GM12878 (cell line): ENCODE results near the gene DYNC1I1. TPM values are rescaled to one million over a fixed set of nuclear protein-coding genes. Genes with fewer than 3 reads are reported as not detected.

Experiments used
- ATAC-seq: fragments of 200-7000 bp; cut with Tn5 transposase; 3 replicates; pipeline ENCODE4 v1.9.1; 2020; ENCODE audit warnings: mild to moderate bottlenecking, moderate library complexity
- BruUV-seq: library from RNA; stranded (reverse); fragments of 400-500 nt; replicated peaks from 2 replicates; lab custom pipeline; 2021; lab: Mats Ljungman, UMichigan
- CTCF ChIA-PET: fragments of 300-600 bp; sonication (Branson Sonifier 250); formaldehyde crosslinking; extraction: SDS; loops from one replicate; lab custom pipeline; 2021; ENCODE audit warnings: inconsistent platforms; lab: Yijun Ruan, JAX
- POLR2A ChIA-PET: fragments of 350-600 bp; formaldehyde crosslinking; extraction: SDS; loops from one replicate; lab custom pipeline; 2021; ENCODE audit warnings: inconsistent platforms; lab: Charles Lee
- RAD21 ChIA-PET: fragments of 300-600 bp; sonication (Branson Sonifier 250); formaldehyde crosslinking; loops from one replicate; lab custom pipeline; 2023; ENCODE audit warnings: antibody characterized with exemption; ENCODE audit not compliant: unreplicated experiment; lab: Charles Lee
- SMC1A ChIA-PET: fragments of 300-600 bp; sonication (Branson Sonifier 250); formaldehyde crosslinking; loops from one replicate; lab custom pipeline; 2023; ENCODE audit not compliant: unreplicated experiment, uncharacterized antibody; lab: Charles Lee
- DNase-seq: peaks from one replicate; pipeline ENCODE4 v3.0.0-alpha.2; 2011; ENCODE audit warnings: low read depth, low spot score
- FAIRE-seq: peaks from 3 replicates; lab custom pipeline; 2011; peaks lifted over from hg19 to GRCh38; lab: Jason Lieb, UNC
- H2AFZ ChIP-seq: 2 replicates; pipeline ENCODE4 v1.6.0; 2011; ENCODE audit warnings: low read depth, low read length, control low read depth; ENCODE audit not compliant: control insufficient read depth
- H3K27ac ChIP-seq: 2 replicates; pipeline ENCODE4 v1.5.1; 2011; ENCODE audit warnings: control low read depth; ENCODE audit not compliant: control insufficient read depth, insufficient read depth
- H3K27me3 ChIP-seq, 2 experiments: replicated peaks in 1 of 2; 2 replicates each; pipeline versions ENCODE4 v1.6.0 to v1.6.1; 2011; ENCODE audit warnings: low read length in 1 of 2; ENCODE audit not compliant: control insufficient read depth in 2 of 2, insufficient read depth in 2 of 2
- H3K36me3 ChIP-seq, 2 experiments: 2 replicates each; pipeline ENCODE4 v1.5.1; 2011; ENCODE audit warnings: low read length in 1 of 2; ENCODE audit not compliant: control insufficient read depth in 2 of 2, insufficient read depth in 2 of 2
- H3K4me1 ChIP-seq: 2 replicates; pipeline ENCODE4 v1.6.1; 2011; ENCODE audit warnings: mild to moderate bottlenecking, low read length, moderate library complexity, mixed read lengths; ENCODE audit not compliant: control insufficient read depth, insufficient read depth
- H3K4me2 ChIP-seq: 2 replicates; pipeline ENCODE4 v1.6.0; 2011; ENCODE audit warnings: control low read depth; ENCODE audit not compliant: control insufficient read depth, insufficient read depth
- H3K4me3 ChIP-seq: fragments of 200-600 bp; sonication (generic); 2 replicates; pipeline ENCODE4 v1.5.1; 2016
- H3K79me2 ChIP-seq: 2 replicates; pipeline ENCODE4 v1.6.0; 2011; ENCODE audit warnings: low read length; ENCODE audit not compliant: control insufficient read depth, insufficient read depth
- H3K9ac ChIP-seq: 2 replicates; pipeline ENCODE4 v1.8.0; 2011; ENCODE audit warnings: low read length, control low read depth, mixed read lengths; ENCODE audit not compliant: control insufficient read depth, insufficient read depth
- H3K9me3 ChIP-seq: replicated peaks from 3 replicates; pipeline ENCODE4 v1.5.1; 2011; ENCODE audit warnings: mild to moderate bottlenecking, low read length; ENCODE audit not compliant: control insufficient read depth, insufficient read depth
- H4K20me1 ChIP-seq: 2 replicates; pipeline ENCODE4 v1.6.0; 2011; ENCODE audit not compliant: control insufficient read depth, insufficient read depth
- BCL11A ChIP-seq: IDR thresholded peaks from 2 replicates; pipeline ENCODE4 v1.6.1; 2011; ENCODE audit warnings: low read depth, low read length
- BRCA1 ChIP-seq: IDR thresholded peaks from 2 replicates; pipeline ENCODE4 v1.6.1; 2011; ENCODE audit warnings: low read depth, low read length, improper control_type of control experiment
- CHD4 ChIP-seq: fragments of 200-600 bp; sonication (generic); IDR thresholded peaks from 2 replicates; pipeline ENCODE4 v1.6.1; 2016; ENCODE audit warnings: mild to moderate bottlenecking
- ETV6 ChIP-seq, 2 experiments: fragments of 450-650 bp in 1 of 2; IDR thresholded peaks in 1 of 2; conservative IDR thresholded peaks in 1 of 2; 2 replicates each; pipeline ENCODE4 v1.6.1; 2014; ENCODE audit warnings: antibody characterized with exemption in 1 of 2, borderline replicate concordance in 1 of 2, low read depth in 1 of 2, mild to moderate bottlenecking in 1 of 2, moderate library complexity in 1 of 2
- HDAC2 ChIP-seq: fragments of 200-600 bp; sonication (generic); IDR thresholded peaks from 2 replicates; pipeline ENCODE4 v1.6.1; 2017
- HDAC6 ChIP-seq: fragments of 200-600 bp; sonication (generic); IDR thresholded peaks from one replicate; pipeline ENCODE4 v1.8.0; 2017; ENCODE audit warnings: antibody characterized with exemption; ENCODE audit not compliant: unreplicated experiment
- KDM1A ChIP-seq: fragments of 200-600 bp; sonication (generic); IDR thresholded peaks from 2 replicates; pipeline ENCODE4 v1.6.1; 2016; ENCODE audit warnings: borderline replicate concordance
- LARP7 ChIP-seq: fragments of 450-650 bp; IDR thresholded peaks from 2 replicates; pipeline ENCODE4 v1.6.1; 2017; ENCODE audit warnings: mild to moderate bottlenecking
- NFIC ChIP-seq: IDR thresholded peaks from 2 replicates; pipeline ENCODE4 v1.6.1; 2012; ENCODE audit warnings: low read depth, mild to moderate bottlenecking, inconsistent platforms, low read length, moderate library complexity
- NR2C2 ChIP-seq: IDR thresholded peaks from 2 replicates; pipeline ENCODE4 v1.6.1; 2011; ENCODE audit warnings: borderline replicate concordance, low read depth; ENCODE audit not compliant: control insufficient read depth, insufficient read length
- RAD21 ChIP-seq: IDR thresholded peaks from 2 replicates; pipeline ENCODE4 v1.6.1; 2011; ENCODE audit warnings: mild to moderate bottlenecking, low read depth, low read length, moderate library complexity; ENCODE audit not compliant: insufficient read depth
- SIN3A ChIP-seq: IDR thresholded peaks from 2 replicates; pipeline ENCODE4 v1.6.1; 2012; ENCODE audit warnings: low read depth, low read length, improper control_type of control experiment
- ZZZ3 ChIP-seq: IDR thresholded peaks from 2 replicates; pipeline ENCODE4 v1.6.1; 2011; ENCODE audit warnings: low read depth; ENCODE audit not compliant: control insufficient read depth, insufficient read length
- WGBS: methylation state at CpG from one replicate; pipeline ENCODE4 v1.1.6; 2016; ENCODE audit warnings: low lambda C conversion rate; ENCODE audit not compliant: insufficient replicate concordance, insufficient coverage; ENCODE audit errors: missing lambda C conversion rate; 5-methylcytosine and 5-hydroxymethylcytosine counted together
- in situ Hi-C: fragments of 300-500 bp; cut with MboI; formaldehyde crosslinking; loops from 9 replicates; pipeline ENCODE4 v1.14.3; 2018; ENCODE audit warnings: mixed read lengths
- intact Hi-C: fragments of 100-400 bp; cut with micrococcal nuclease; formaldehyde crosslinking; loops from one replicate; pipeline ENCODE4 v1.14.2; 2022; ENCODE audit not compliant: unreplicated experiment
- polyA plus RNA-seq, 11 experiments: library from polyadenylated mRNA; depleted of rRNA in 4 of 11; unstranded in 6 of 11; stranded (reverse) in 5 of 11; fragments of >200 nt; fragmentation: Nextera tagmentation in 4 of 11; fragmentation: Illumina TruSeq in 1 of 11; extraction: Ambion mirVana in 4 of 11; extraction: Trizol in 1 of 11; gene quantifications; 1 replicate in 1 of 11; 2 replicates in 10 of 11; pipeline versions ENCODE4 v1.2.1 to v1.2.3, GENCODE V29; 2011 to 2016; ENCODE audit warnings: inconsistent platforms in 2 of 11, missing spikeins in 2 of 11, low read depth in 1 of 11
- total RNA-seq, 4 experiments: library from RNA; depleted of rRNA in 3 of 4; stranded (reverse); fragments of >200 nt in 3 of 4; fragmentation: Illumina TruSeq in 1 of 4; extraction: Trizol in 1 of 4; gene quantifications; 2 replicates each; pipeline versions ENCODE4 v1.2.1 to v1.2.3, GENCODE V29; 2013 to 2021
- TF ChIP-seq, protein P1 (sequence below): fragments of 450-650 bp; IDR thresholded peaks from 2 replicates; pipeline ENCODE4 v1.6.1; 2014; ENCODE audit warnings: mild to moderate bottlenecking
- TF ChIP-seq, protein P2 (sequence below), 3 experiments: IDR thresholded peaks in 2 of 3; conservative IDR thresholded peaks in 1 of 3; 2 replicates each; pipeline ENCODE4 v1.5.1; 2011; ENCODE audit warnings: low read depth in 3 of 3, low read length in 3 of 3, mild to moderate bottlenecking in 3 of 3, control low read depth in 2 of 3, moderate library complexity in 2 of 3, inconsistent platforms in 1 of 3, mixed read lengths in 1 of 3; ENCODE audit not compliant: control insufficient read depth in 2 of 3, insufficient read depth in 1 of 3; ENCODE audit errors: extremely low read depth in 1 of 3
- TF ChIP-seq, protein P3 (sequence below): IDR thresholded peaks from 2 replicates; pipeline ENCODE4 v1.6.1; 2011; ENCODE audit warnings: low read depth, low read length, improper control_type of control experiment, borderline replicate concordance

DYNC1I1 gene
- total and polyA plus RNA-seq, 10 of the 15 experiments (the other 5 are each of a cell fraction or from before 2014, with no cell fraction given) = 0.05 to 0.91 (median 0.14) TPM; not detected in 3

GRCh38 chr7:96034940-96035727 is 262.8 kb downstream of the DYNC1I1 start:
- Histone ChIP-seq H3K9ac (no peak overlapping the region), H3K27ac (no peak overlapping the region), H3K79me2 (no peaks in the 10 kb centered on the region), H2AFZ (no peak overlapping the region), H3K9me3 (no peaks in the 10 kb centered on the region), H4K20me1 (no peaks in the 10 kb centered on the region), H3K4me1 (no peaks in the 10 kb centered on the region), H3K4me3 (no peak overlapping the region), H3K4me2 (no peak overlapping the region)
- in situ Hi-C loops (no loop called here), intact Hi-C loops (no loop called here)
- 48% methylated on average over 11 of the region's 11 CpGs for WGBS
- RAD21 ChIA-PET = interaction anchor here (0.6 kb wide), 1 partner anchor 1449 kb away, joined by 4 read pairs; no protein-coding TSS in a partner anchor
- ATAC-seq = no peak
- SMC1A ChIA-PET = no interaction called here
- POLR2A ChIA-PET = no interaction called here
- no peak for FAIRE-seq
- CTCF ChIA-PET = no interaction called here
- TF ChIP-seq NFIC (no peak), HDAC6 (no peak), BRCA1 (no peak), HDAC2 (no peak), ZZZ3 (no peak), KDM1A (no peak), SIN3A (no peak), LARP7 (no peak), RAD21 (no peak), BCL11A (no peak), NR2C2 (no peak), ETV6 (conservative IDR thresholded peaks at IDR 0.05 in 1 of 2, IDR thresholded peaks at IDR 0.05 in 1 of 2; ENCODE audit: borderline replicate concordance in 1 of 2, low read depth in 1 of 2) (no peak), CHD4 (no peak)
- TF ChIP-seq, protein P1, sequence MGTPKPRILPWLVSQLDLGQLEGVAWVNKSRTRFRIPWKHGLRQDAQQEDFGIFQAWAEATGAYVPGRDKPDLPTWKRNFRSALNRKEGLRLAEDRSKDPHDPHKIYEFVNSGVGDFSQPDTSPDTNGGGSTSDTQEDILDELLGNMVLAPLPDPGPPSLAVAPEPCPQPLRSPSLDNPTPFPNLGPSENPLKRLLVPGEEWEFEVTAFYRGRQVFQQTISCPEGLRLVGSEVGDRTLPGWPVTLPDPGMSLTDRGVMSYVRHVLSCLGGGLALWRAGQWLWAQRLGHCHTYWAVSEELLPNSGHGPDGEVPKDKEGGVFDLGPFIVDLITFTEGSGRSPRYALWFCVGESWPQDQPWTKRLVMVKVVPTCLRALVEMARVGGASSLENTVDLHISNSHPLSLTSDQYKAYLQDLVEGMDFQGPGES = no peak
- TF ChIP-seq, protein P2, sequence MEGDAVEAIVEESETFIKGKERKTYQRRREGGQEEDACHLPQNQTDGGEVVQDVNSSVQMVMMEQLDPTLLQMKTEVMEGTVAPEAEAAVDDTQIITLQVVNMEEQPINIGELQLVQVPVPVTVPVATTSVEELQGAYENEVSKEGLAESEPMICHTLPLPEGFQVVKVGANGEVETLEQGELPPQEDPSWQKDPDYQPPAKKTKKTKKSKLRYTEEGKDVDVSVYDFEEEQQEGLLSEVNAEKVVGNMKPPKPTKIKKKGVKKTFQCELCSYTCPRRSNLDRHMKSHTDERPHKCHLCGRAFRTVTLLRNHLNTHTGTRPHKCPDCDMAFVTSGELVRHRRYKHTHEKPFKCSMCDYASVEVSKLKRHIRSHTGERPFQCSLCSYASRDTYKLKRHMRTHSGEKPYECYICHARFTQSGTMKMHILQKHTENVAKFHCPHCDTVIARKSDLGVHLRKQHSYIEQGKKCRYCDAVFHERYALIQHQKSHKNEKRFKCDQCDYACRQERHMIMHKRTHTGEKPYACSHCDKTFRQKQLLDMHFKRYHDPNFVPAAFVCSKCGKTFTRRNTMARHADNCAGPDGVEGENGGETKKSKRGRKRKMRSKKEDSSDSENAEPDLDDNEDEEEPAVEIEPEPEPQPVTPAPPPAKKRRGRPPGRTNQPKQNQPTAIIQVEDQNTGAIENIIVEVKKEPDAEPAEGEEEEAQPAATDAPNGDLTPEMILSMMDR (IDR thresholded peaks at IDR 0.05 in 2 of 3, conservative IDR thresholded peaks at IDR 0.05 in 1 of 3; ENCODE audit: control insufficient read depth in 2 of 3, extremely low read depth in 1 of 3, insufficient read depth in 1 of 3, low read depth in 3 of 3, low read length in 3 of 3) = no peak
- TF ChIP-seq, protein P3, sequence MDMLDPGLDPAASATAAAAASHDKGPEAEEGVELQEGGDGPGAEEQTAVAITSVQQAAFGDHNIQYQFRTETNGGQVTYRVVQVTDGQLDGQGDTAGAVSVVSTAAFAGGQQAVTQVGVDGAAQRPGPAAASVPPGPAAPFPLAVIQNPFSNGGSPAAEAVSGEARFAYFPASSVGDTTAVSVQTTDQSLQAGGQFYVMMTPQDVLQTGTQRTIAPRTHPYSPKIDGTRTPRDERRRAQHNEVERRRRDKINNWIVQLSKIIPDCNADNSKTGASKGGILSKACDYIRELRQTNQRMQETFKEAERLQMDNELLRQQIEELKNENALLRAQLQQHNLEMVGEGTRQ = no peak
- TF ChIP-seq, all 136 proteins: peak for 0
- no peaks in the 10 kb centered on the region; a peak in 1 of 4 replicates for H3K27me3 ChIP-seq
- H3K36me3 ChIP-seq = no peaks in the 10 kb centered on the region
- BruUV-seq = no TSS peak
- DNase-seq = no peak
